Heart right ventricle (tissue), 16 donors: Measurements from ENCODE around the gene TRPM1. TPM values are rescaled to one million over a fixed set of nuclear protein-coding genes. Genes with fewer than 3 reads are reported as not detected.

Experiments
- ATAC-seq, 8 donors: fragments of 200-7000 bp; cut with Tn5 transposase; one replicate each; pipeline ENCODE4 v1.9.1; 2020; ENCODE audit warnings: mild to moderate bottlenecking in 8 of 8, moderate library complexity in 8 of 8, moderate number of reproducible peaks in 1 of 8
- DNase-seq, 2 donors: peaks; one replicate each; pipeline ENCODE4 v3.0.0-alpha.2; 2020
- H3K27ac ChIP-seq, 10 donors: fragments of 200-600 bp; sonication (generic) in 2 of 10; one replicate each; pipeline versions ENCODE4 v1.5.0 to v1.8.0; 2020 to 2022; ENCODE audit warnings: mild to moderate bottlenecking in 3 of 10
- H3K27me3 ChIP-seq, 7 donors: fragments of 200-600 bp; one replicate each; pipeline ENCODE4 v1.8.0; 2021 to 2022; ENCODE audit warnings: mild to moderate bottlenecking in 2 of 7
- H3K36me3 ChIP-seq, 9 donors: fragments of 200-600 bp; sonication (generic) in 1 of 9; one replicate each; pipeline versions ENCODE4 v1.5.0 to v1.8.0; 2020 to 2022; ENCODE audit warnings: mild to moderate bottlenecking in 2 of 9
- H3K4me1 ChIP-seq, 9 donors: fragments of 200-600 bp; sonication (generic) in 1 of 9; one replicate each; pipeline versions ENCODE4 v1.5.0 to v1.8.0; 2020 to 2022; ENCODE audit warnings: mild to moderate bottlenecking in 4 of 9
- H3K4me3 ChIP-seq, 10 donors: fragments of 200-600 bp; sonication (generic) in 2 of 10; one replicate each; pipeline versions ENCODE4 v1.5.0 to v1.8.0; 2020 to 2022; ENCODE audit warnings: mild to moderate bottlenecking in 7 of 10, moderate library complexity in 2 of 10
- H3K9me3 ChIP-seq, 11 donors: fragments of 200-600 bp in 10 of 11; sonication (generic) in 2 of 11; one replicate each; pipeline versions ENCODE4 v1.5.0 to v1.8.0; 2013 to 2022; ENCODE audit warnings: mild to moderate bottlenecking in 2 of 11, control low read depth in 1 of 11, moderate library complexity in 1 of 11
- WGBS, 2 donors: extraction: QIAGEN DNeasy Blood & Tissue Kit; methylation state at CpG; one replicate each; pipeline ENCODE4 v1.1.7; 2013; ENCODE audit warnings: inconsistent platforms in 1 of 2; 5-methylcytosine and 5-hydroxymethylcytosine counted together
- intact Hi-C, 10 donors: fragments of 100-400 bp; cut with DNase I; formaldehyde crosslinking; loops; one replicate each; pipeline versions ENCODE4 v1.11.1 to v1.14.2; 2022
- polyA plus RNA-seq, 2 donors: library from polyadenylated mRNA; stranded (reverse); fragments of 200-250 nt; gene quantifications; one replicate each; pipeline ENCODE4 v1.2.3, GENCODE V29; 2013
- total RNA-seq, 10 donors: library from RNA; stranded (reverse); fragmentation: NEBNext Ultra II Directional in 3 of 10; extraction: Animal tissue kit (Norgen Biotek cat#: 25700) in 3 of 10; gene quantifications; one replicate each; pipeline versions ENCODE4 v1.2.1 to v1.2.4, GENCODE V29; 2021 to 2023
- TF ChIP-seq, protein P1 (sequence below), 9 donors: fragments of 200-600 bp; sonication (generic) in 2 of 9; IDR thresholded peaks; one replicate each; pipeline versions ENCODE4 v1.5.0 to v1.8.0; 2021 to 2022; ENCODE audit warnings: antibody characterized with exemption in 9 of 9, mild to moderate bottlenecking in 5 of 9, moderate library complexity in 1 of 9
- donor health status: Arrhythmogenic right ventricular cardiomyopathy.
- donor health status: ischemic (EF 13 %, LVEDD 7.1; RV severe dilation, severe dysfunction).
- donor health status: healthy with polysubstance abuse.
- donor health status: DM: no; HTN: yes; CAD: no.
- donor health status: DM: no; HTN: no; CAD: no.
- donor health status: ischemic (EF 25% LVEDD 6.9; RV normal size, moderate dysfunction).
- donor health status: ischemic (EF 25% LVEDD 5.7; RV mildly dilated, moderate dysfunction).
- donor health status: healthy.
- donor health status: DM: yes; HTN: yes; CAD: no.
- donor health status: Ischemic cardiomyopathy.
- donor health status: ischemic (EF 35%, LVEDD 5.7; RV mildly dilated, moderate dysfunction).
- donor health status: nonischemic (EF 11% LVEDD 7.7; RV severe dilation, severe dysfunction).
- donor health status: DM: yes; HTN: yes; CAD: no.
- donor health status: PGD.
- donor health status: ischemic (EF 29% LVEDD 5.4; RV normal size, mild dysfunction).
- donor health status: nonischemic (EF 23%, LVEDD 6.1; RV moderate dilation, normal function).

Gene TRPM1
- total and polyA plus RNA-seq, 12 donors: 0.06 TPM; not detected in 11

DNA sequence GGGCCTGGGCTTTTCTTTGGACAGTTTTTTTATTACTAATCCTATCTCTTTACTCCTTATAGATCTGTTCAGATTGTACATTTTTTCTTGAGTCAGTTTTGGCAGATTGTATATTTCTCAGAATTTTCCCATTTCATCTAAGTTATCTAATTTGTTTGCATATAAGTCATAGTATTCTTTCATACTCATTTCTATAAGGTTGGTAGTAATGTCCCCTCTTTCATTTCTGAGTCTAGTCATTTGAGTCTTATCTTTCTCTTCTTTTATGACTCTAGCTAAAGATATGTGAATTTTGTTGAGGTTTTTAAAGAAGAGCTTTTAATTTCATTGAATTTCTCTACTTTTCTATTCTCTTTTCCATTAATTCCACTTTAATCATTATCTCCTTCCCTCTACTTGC, 27.2 kb downstream of the TRPM1 start:
- Histone ChIP-seq H3K36me3 (no peaks in the 10 kb centered on the region), H3K9me3 (peaks cover 0 to 11% (median 0%) of the 10 kb centered on the region in 11 donors), H3K4me3 (no peak overlapping the region), H3K4me1 (peaks cover 0 to 10% (median 0%) of the 10 kb centered on the region in 9 donors), H3K27ac (no peak overlapping the region), H3K27me3 (no peaks in the 10 kb centered on the region)
- intact Hi-C loops: no loop called here
- TF ChIP-seq, protein P1, sequence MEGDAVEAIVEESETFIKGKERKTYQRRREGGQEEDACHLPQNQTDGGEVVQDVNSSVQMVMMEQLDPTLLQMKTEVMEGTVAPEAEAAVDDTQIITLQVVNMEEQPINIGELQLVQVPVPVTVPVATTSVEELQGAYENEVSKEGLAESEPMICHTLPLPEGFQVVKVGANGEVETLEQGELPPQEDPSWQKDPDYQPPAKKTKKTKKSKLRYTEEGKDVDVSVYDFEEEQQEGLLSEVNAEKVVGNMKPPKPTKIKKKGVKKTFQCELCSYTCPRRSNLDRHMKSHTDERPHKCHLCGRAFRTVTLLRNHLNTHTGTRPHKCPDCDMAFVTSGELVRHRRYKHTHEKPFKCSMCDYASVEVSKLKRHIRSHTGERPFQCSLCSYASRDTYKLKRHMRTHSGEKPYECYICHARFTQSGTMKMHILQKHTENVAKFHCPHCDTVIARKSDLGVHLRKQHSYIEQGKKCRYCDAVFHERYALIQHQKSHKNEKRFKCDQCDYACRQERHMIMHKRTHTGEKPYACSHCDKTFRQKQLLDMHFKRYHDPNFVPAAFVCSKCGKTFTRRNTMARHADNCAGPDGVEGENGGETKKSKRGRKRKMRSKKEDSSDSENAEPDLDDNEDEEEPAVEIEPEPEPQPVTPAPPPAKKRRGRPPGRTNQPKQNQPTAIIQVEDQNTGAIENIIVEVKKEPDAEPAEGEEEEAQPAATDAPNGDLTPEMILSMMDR (IDR thresholded peaks at IDR 0.05): no peak
- ATAC-seq: no peak
- no peak for DNase-seq

DNA sequence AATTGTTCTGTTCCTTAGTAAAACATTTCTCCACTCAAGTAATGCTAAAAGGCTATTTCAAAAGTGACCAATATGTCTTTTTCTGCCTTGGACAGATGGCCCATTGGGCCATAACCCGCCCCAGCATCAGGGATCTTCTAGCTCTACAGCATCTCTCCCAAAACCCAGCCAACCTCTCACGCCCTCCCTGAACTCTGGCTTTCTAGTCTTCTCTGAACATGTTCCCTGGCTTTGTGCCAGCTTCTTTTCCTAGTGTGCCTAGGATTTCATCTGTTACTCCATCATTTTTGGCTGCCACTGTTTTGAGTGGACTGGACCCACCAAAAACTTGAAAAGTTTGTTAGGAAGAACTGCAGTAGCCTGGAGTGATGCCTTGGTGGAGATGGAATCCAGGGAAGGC, 30.7 kb downstream of the TRPM1 start:
- H3K4me1 ChIP-seq: no peaks in the 10 kb centered on the region
- no peak for DNase-seq
- H3K36me3 ChIP-seq: no peaks in the 10 kb centered on the region
- WGBS, 2 donors: 88 to 89% methylated on average over 2 of the region's 2 CpGs
- no peaks in the 10 kb centered on the region for H3K27me3 ChIP-seq
- H3K9me3 ChIP-seq: peaks cover 0 to 11% (median 0%) of the 10 kb centered on the region in 11 donors
- no peak overlapping the region for H3K27ac ChIP-seq
- intact Hi-C loops: no loop called here
- no peak for ATAC-seq
- TF ChIP-seq, protein P1 (IDR thresholded peaks at IDR 0.05): no peak
- H3K4me3 ChIP-seq: no peak overlapping the region

DNA sequence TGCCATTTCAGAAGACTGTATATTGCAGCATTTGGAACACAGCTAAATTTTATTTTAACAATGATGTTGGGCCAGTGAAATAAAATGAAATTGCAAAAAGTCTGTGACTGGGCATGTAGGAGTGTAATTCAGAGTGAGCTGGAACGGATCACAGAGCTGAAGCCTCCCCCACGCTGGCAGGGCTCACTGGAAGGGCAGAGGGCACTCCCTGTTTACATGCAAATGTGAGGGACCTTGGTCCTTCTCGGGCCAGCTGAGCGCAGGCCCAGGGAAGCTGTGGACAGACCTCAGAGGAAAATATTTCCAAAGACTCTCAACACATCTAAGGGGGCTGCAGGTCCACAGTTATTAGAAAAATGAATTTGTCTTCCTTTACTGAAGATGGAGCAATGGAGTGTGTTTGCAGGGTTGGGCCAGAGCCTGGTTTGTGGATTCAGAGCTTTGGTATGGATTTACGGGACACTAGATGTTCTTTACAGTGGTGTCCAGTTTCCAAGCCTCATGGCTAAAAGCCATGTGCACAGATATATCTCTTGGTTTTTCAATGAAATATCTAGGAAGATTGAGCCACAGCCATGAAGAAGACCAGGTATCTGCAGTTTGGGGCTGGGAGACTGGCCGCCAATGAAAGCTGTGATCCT, 32.0 kb downstream of the TRPM1 start:
- Histone ChIP-seq H3K4me3 (no peak overlapping the region), H3K4me1 (no peaks in the 10 kb centered on the region), H3K27me3 (no peaks in the 10 kb centered on the region), H3K36me3 (no peaks in the 10 kb centered on the region), H3K27ac (no peak overlapping the region), H3K9me3 (peaks cover 0 to 11% (median 0%) of the 10 kb centered on the region in 11 donors)
- intact Hi-C loops: loop anchor here in 1 of 10 donors (10.0 kb wide), 1 partner anchor 65 kb away; no protein-coding TSS in a partner anchor
- ATAC-seq (peak in 1 of 8 donors; percentile 42), DNase-seq (no peak)
- TF ChIP-seq, protein P1 (IDR thresholded peaks at IDR 0.05): no peak
- 60 to 77% methylated on average over 6 of the region's 6 CpGs for WGBS, 2 donors

DNA sequence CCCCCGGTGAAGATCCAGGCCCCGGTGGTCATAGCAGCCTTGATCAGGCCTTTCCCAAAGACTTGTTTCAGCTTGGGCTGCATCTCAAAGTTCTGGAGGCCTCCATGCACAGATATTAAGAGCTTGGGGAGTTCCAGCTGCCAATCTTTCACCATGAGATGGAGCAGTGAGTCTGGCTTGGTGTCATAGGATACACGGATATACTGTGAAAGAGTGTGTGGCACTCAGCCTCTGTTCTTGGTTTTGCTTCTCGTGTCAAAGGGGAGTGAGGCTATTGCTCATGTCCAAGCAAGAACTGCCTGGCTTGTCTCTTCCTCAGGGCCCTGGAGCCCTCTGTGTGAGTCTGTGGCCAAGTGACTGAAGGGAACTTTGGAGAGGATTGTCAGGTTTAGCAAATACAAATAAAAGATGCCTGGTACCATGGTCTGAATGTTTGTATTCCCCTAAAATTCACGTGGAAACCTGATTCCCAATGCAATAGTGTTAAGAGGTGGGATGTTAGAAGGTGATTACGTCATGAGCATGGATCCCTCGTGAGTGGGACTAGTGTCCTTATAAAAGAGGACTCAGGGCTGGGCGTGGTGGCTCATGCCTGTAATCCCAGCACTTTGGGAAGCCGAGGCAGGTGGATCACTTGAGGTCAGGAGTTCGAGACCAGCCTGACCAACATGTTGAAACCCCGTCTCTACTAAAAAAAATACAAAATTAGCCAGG, 33.5 kb downstream of the TRPM1 start:
- Histone ChIP-seq H3K4me3 (no peak overlapping the region), H3K27ac (peak overlapping the region in 2 of 10 donors; percentile 14 to 41), H3K27me3 (no peaks in the 10 kb centered on the region), H3K9me3 (no peaks in the 10 kb centered on the region), H3K4me1 (peaks cover 0 to 4% (median 0%) of the 10 kb centered on the region in 9 donors), H3K36me3 (no peaks in the 10 kb centered on the region)
- 88 to 93% methylated on average over 11 of the region's 11 CpGs for WGBS, 2 donors
- TF ChIP-seq, protein P1 (IDR thresholded peaks at IDR 0.05): no peak
- ATAC-seq: no peak
- intact Hi-C loops: loop anchor here in 1 of 10 donors (10.0 kb wide), 1 partner anchor 63 kb away; no protein-coding TSS in a partner anchor
- no peak for DNase-seq
